ENCODE data around the gene FGD2.
"Not testable (repeated sequence)": the region's sequence is repeated elsewhere in the genome, so short reads cannot be mapped to it uniquely, and the experiment has no call there.

The FGD2 gene

GRCh38 chr6:37050045-37050853 is 44.8 kb downstream of the FGD2 start:
- no peaks in the 10 kb centered on the region for H3K9me3 Mint-ChIP-seq (ENCODE audit: low read depth)
- H3K4me1 Mint-ChIP-seq (ENCODE audit: low read depth): peaks cover 71% of the 10 kb centered on the region
- H3K4me3 Mint-ChIP-seq: peak overlapping the region; percentile 83
- peak overlapping the region; percentile 99 for H3K27ac Mint-ChIP-seq
- H3K36me3 Mint-ChIP-seq: no peaks in the 10 kb centered on the region
- H3K27me3 Mint-ChIP-seq: no peaks in the 10 kb centered on the region

- Mint-ChIP-seq H3K36me3 (no peaks in the 10 kb centered on the region), H3K4me3 (peak overlapping the region; percentile 83), H3K4me1 (ENCODE audit: low read depth) (peaks cover 66% of the 10 kb centered on the region), H3K9me3 (ENCODE audit: low read depth) (no peaks in the 10 kb centered on the region), H3K27ac (peak overlapping the region; percentile 99), H3K27me3 (no peaks in the 10 kb centered on the region)
These were observed 45.3 kb downstream of the FGD2 start for GRCh38 chr6:37050854-37051137.

GRCh38 chr6:37051138-37052026 is 45.9 kb downstream of the FGD2 start:
- Mint-ChIP-seq H3K4me3 (peak overlapping the region; percentile 74), H3K9me3 (ENCODE audit: low read depth) (no peaks in the 10 kb centered on the region), H3K27ac (peak overlapping the region; percentile 99), H3K36me3 (no peaks in the 10 kb centered on the region), H3K4me1 (ENCODE audit: low read depth) (peaks cover 60% of the 10 kb centered on the region), H3K27me3 (no peaks in the 10 kb centered on the region)

GRCh38 chr6:37052027-37052628 is 46.7 kb downstream of the FGD2 start:
- Mint-ChIP-seq H3K36me3 (no peaks in the 10 kb centered on the region), H3K4me1 (ENCODE audit: low read depth) (peaks cover 53% of the 10 kb centered on the region), H3K9me3 (ENCODE audit: low read depth) (no peaks in the 10 kb centered on the region), H3K4me3 (peak overlapping the region; percentile 11), H3K27me3 (no peaks in the 10 kb centered on the region), H3K27ac (peak overlapping the region; percentile 99)

GRCh38 chr6:37053683-37054082 is 48.2 kb downstream of the FGD2 start:
- no peak overlapping the region for H3K4me3 Mint-ChIP-seq
- no peaks in the 10 kb centered on the region for H3K27me3 Mint-ChIP-seq
- H3K36me3 Mint-ChIP-seq: no peaks in the 10 kb centered on the region
- H3K27ac Mint-ChIP-seq: no peak overlapping the region
- H3K9me3 Mint-ChIP-seq (ENCODE audit: low read depth): no peaks in the 10 kb centered on the region
- peaks cover 38% of the 10 kb centered on the region for H3K4me1 Mint-ChIP-seq (ENCODE audit: low read depth)

- H3K4me3 Mint-ChIP-seq: no peak overlapping the region
- no peaks in the 10 kb centered on the region for H3K27me3 Mint-ChIP-seq
- no peaks in the 10 kb centered on the region for H3K9me3 Mint-ChIP-seq (ENCODE audit: low read depth)
- no peaks in the 10 kb centered on the region for H3K36me3 Mint-ChIP-seq
- peaks cover 33% of the 10 kb centered on the region for H3K4me1 Mint-ChIP-seq (ENCODE audit: low read depth)
- no peak overlapping the region for H3K27ac Mint-ChIP-seq
These were observed 48.7 kb downstream of the FGD2 start for GRCh38 chr6:37054171-37054570.

GRCh38 chr6:37054580-37054979 is 49.1 kb downstream of the FGD2 start:
- Mint-ChIP-seq H3K4me3 (no peak overlapping the region), H3K36me3 (no peaks in the 10 kb centered on the region), H3K4me1 (ENCODE audit: low read depth) (peaks cover 29% of the 10 kb centered on the region), H3K9me3 (ENCODE audit: low read depth) (no peaks in the 10 kb centered on the region), H3K27ac (peak overlapping the region; percentile 42), H3K27me3 (no peaks in the 10 kb centered on the region)

- Mint-ChIP-seq H3K9me3 (ENCODE audit: low read depth) (no peaks in the 10 kb centered on the region), H3K27ac (no peak overlapping the region), H3K4me3 (no peak overlapping the region), H3K27me3 (no peaks in the 10 kb centered on the region), H3K36me3 (no peaks in the 10 kb centered on the region), H3K4me1 (ENCODE audit: low read depth) (peaks cover 14% of the 10 kb centered on the region)
These were observed 50.6 kb downstream of the FGD2 start for GRCh38 chr6:37056112-37056403.

- Mint-ChIP-seq H3K27me3 (no peaks in the 10 kb centered on the region), H3K4me1 (ENCODE audit: low read depth) (peaks cover 9% of the 10 kb centered on the region), H3K36me3 (no peaks in the 10 kb centered on the region), H3K9me3 (ENCODE audit: low read depth) (no peaks in the 10 kb centered on the region), H3K27ac (no peak overlapping the region), H3K4me3 (no peak overlapping the region)
These were observed 51.1 kb downstream of the FGD2 start for GRCh38 chr6:37056439-37057127.

- no peaks in the 10 kb centered on the region for H3K9me3 Mint-ChIP-seq (ENCODE audit: low read depth)
- peaks cover 4% of the 10 kb centered on the region for H3K4me1 Mint-ChIP-seq (ENCODE audit: low read depth)
- H3K36me3 Mint-ChIP-seq: no peaks in the 10 kb centered on the region
- no peaks in the 10 kb centered on the region for H3K27me3 Mint-ChIP-seq
- no peak overlapping the region for H3K4me3 Mint-ChIP-seq
- no peak overlapping the region for H3K27ac Mint-ChIP-seq
These were observed 51.6 kb downstream of the FGD2 start for GRCh38 chr6:37057128-37057471.

- no peak overlapping the region for H3K27ac Mint-ChIP-seq
These were observed 52.2 kb downstream of the FGD2 start for GRCh38 chr6:37057678-37058077.

GRCh38 chr6:37058084-37058586 is 52.7 kb downstream of the FGD2 start:
- Mint-ChIP-seq H3K27ac (no peak overlapping the region), H3K27me3 (no peaks in the 10 kb centered on the region), H3K36me3 (no peaks in the 10 kb centered on the region), H3K9me3 (ENCODE audit: low read depth) (no peaks in the 10 kb centered on the region), H3K4me1 (ENCODE audit: low read depth) (peaks cover 4% of the 10 kb centered on the region), H3K4me3 (no peak overlapping the region)

More at GRCh38 chr6:37057678-37058077, 52.2 kb downstream of the FGD2 start:
- Mint-ChIP-seq H3K36me3 (no peaks in the 10 kb centered on the region), H3K4me3 (no peak overlapping the region), H3K4me1 (ENCODE audit: low read depth) (peaks cover 4% of the 10 kb centered on the region), H3K27me3 (no peaks in the 10 kb centered on the region), H3K9me3 (ENCODE audit: low read depth) (no peaks in the 10 kb centered on the region)

GRCh38 chr6:37058984-37059343 is 53.5 kb downstream of the FGD2 start:
- not testable (repeated sequence) for H3K36me3 Mint-ChIP-seq, H3K4me3 Mint-ChIP-seq, H3K27me3 Mint-ChIP-seq

GRCh38 chr6:37059344-37060194 is 54.1 kb downstream of the FGD2 start:
- H3K36me3 Mint-ChIP-seq: no peaks in the 10 kb centered on the region
- H3K27ac Mint-ChIP-seq: no peak overlapping the region
- H3K9me3 Mint-ChIP-seq (ENCODE audit: low read depth): no peaks in the 10 kb centered on the region
- no peaks in the 10 kb centered on the region for H3K27me3 Mint-ChIP-seq
- H3K4me3 Mint-ChIP-seq: no peak overlapping the region
- H3K4me1 Mint-ChIP-seq (ENCODE audit: low read depth): peaks cover under 1% of the 10 kb centered on the region

More at GRCh38 chr6:37058984-37059343, 53.5 kb downstream of the FGD2 start:
- H3K27ac Mint-ChIP-seq; H3K4me1 Mint-ChIP-seq (ENCODE audit: low read depth); H3K9me3 Mint-ChIP-seq (ENCODE audit: low read depth): not testable (repeated sequence)

All from activated naive CD8-positive, alpha-beta T cell (primary cell).